Testis (tissue), 2 donors: Measurements from ENCODE around the gene MLLT6.

Source experiments
- CTCF ChIP-seq, 3 experiments: fragments of 450-650 bp in 2 of 3; fragments of 200-600 bp in 1 of 3; sonication (generic) in 1 of 3; IDR thresholded peaks; one replicate each; pipeline ENCODE4 v1.5.1; 2016 to 2019; ENCODE audit warnings: antibody characterized with exemption in 3 of 3, mild to moderate bottlenecking in 2 of 3, moderate library complexity in 1 of 3
- POLR2A ChIP-seq: fragments of 450-650 bp; IDR thresholded peaks from one replicate; pipeline ENCODE4 v1.6.1; 2017; ENCODE audit warnings: antibody characterized with exemption, mild to moderate bottlenecking, moderate library complexity

GRCh38 chr17:38674014-38674748 lies 30.9 kb upstream of the MLLT6 start:
- TF ChIP-seq CTCF (IDR thresholded peaks at IDR 0.05), result no peak
- TF ChIP-seq POLR2A, result no peak
